Choroid plexus epithelial cell (primary cell): ENCODE measurements around the gene RRAGA.
A peak's percentile ranks its signal among the peaks of the same experiment; 100 is the strongest.
"Not testable (repeated sequence)": the region's sequence is repeated elsewhere in the genome, so short reads cannot be mapped to it uniquely, and the experiment has no call there.

Source experiments
- DNase-seq: peaks from one replicate; pipeline ENCODE4 v3.0.0-alpha.2; 2010; ENCODE audit warnings: low read depth
- H3K4me3 ChIP-seq: 2 replicates; pipeline ENCODE4 v1.5.1; 2011; ENCODE audit warnings: low read depth, mild to moderate bottlenecking, control low read depth, low read length, moderate library complexity
- CTCF ChIP-seq: conservative IDR thresholded peaks from 2 replicates; pipeline ENCODE4 v1.5.1; 2011; ENCODE audit warnings: low read depth, mild to moderate bottlenecking, control low read depth, inconsistent platforms, low read length, moderate library complexity

The RRAGA gene

GRCh38 chr9:19048966-19049916 is at the start of gene RRAGA:
Gene RRAGA, plus strand, starts transcription at chr9:19049427. Its CDS starts 233 bp downstream, at chr9:19049660.
- peak within 1 kb of the TSS; percentile 89 for H3K4me3 ChIP-seq
- peak; percentile 98 for DNase-seq
- peak; percentile 93 for TF ChIP-seq CTCF

- no peak for TF ChIP-seq CTCF
- DNase-seq: no peak
- no peak overlapping the region for H3K4me3 ChIP-seq
Observed at GRCh38 chr9:19000133-19000532, 49.1 kb upstream of the RRAGA start.

GRCh38 chr9:19009391-19009965 is 39.7 kb upstream of the RRAGA start:
- no peak overlapping the region for H3K4me3 ChIP-seq
- TF ChIP-seq CTCF: no peak
- DNase-seq: no peak

- DNase-seq: no peak
- TF ChIP-seq CTCF: no peak
- no peak overlapping the region for H3K4me3 ChIP-seq
Observed at GRCh38 chr9:19018201-19018600, 31.0 kb upstream of the RRAGA start.

GRCh38 chr9:19020886-19021455 is 28.3 kb upstream of the RRAGA start:
- no peak for DNase-seq
- H3K4me3 ChIP-seq: no peak overlapping the region
- no peak for TF ChIP-seq CTCF

GRCh38 chr9:19021649-19022048 is 27.6 kb upstream of the RRAGA start:
- not testable (repeated sequence) for DNase-seq, H3K4me3 ChIP-seq

GRCh38 chr9:19022206-19022605 is 27.0 kb upstream of the RRAGA start:
- no peak for DNase-seq
- no peak overlapping the region for H3K4me3 ChIP-seq
- no peak for TF ChIP-seq CTCF
